Thymus (tissue), 11 donors: Measurements from ENCODE around the gene PATJ. TPM values are rescaled to one million over a fixed set of nuclear protein-coding genes. Genes with fewer than 3 reads are reported as not detected.

Experiments
- DNase-seq, 9 donors: peaks; one replicate each; pipeline ENCODE4 v3.0.0-alpha.2; 2013; ENCODE audit warnings: low spot score in 9 of 9, low read depth in 6 of 9, missing footprints in 1 of 9
- H3K27ac ChIP-seq, 2 donors: one replicate each; pipeline ENCODE4 v1.5.1; 2013; ENCODE audit warnings: control low read depth in 1 of 2, low read depth in 1 of 2, low read length in 1 of 2, mild to moderate bottlenecking in 1 of 2, moderate library complexity in 1 of 2
- H3K27me3 ChIP-seq, 2 donors: one replicate each; pipeline ENCODE4 v1.5.1; 2013; ENCODE audit warnings: low read length in 1 of 2; ENCODE audit not compliant: control insufficient read depth in 2 of 2, insufficient read depth in 1 of 2
- H3K36me3 ChIP-seq, 2 donors: one replicate each; pipeline ENCODE4 v1.5.1; 2013; ENCODE audit warnings: low read length in 1 of 2, mild to moderate bottlenecking in 1 of 2, moderate library complexity in 1 of 2; ENCODE audit not compliant: control insufficient read depth in 2 of 2, insufficient read depth in 2 of 2
- H3K4me1 ChIP-seq, 2 donors: one replicate each; pipeline ENCODE4 v1.5.1; 2013; ENCODE audit warnings: low read length in 2 of 2; ENCODE audit not compliant: control insufficient read depth in 2 of 2, insufficient read depth in 2 of 2
- H3K4me3 ChIP-seq, 2 donors: one replicate each; pipeline ENCODE4 v1.5.1; 2013; ENCODE audit warnings: low read length in 2 of 2, control low read depth in 1 of 2, mild to moderate bottlenecking in 1 of 2
- H3K9me3 ChIP-seq, 2 donors: one replicate each; pipeline ENCODE4 v1.5.1; 2013; ENCODE audit warnings: low read length in 1 of 2, mild to moderate bottlenecking in 1 of 2; ENCODE audit not compliant: control insufficient read depth in 2 of 2, insufficient read depth in 1 of 2
- WGBS: extraction: QIAGEN DNeasy Blood & Tissue Kit; methylation state at CpG from one replicate; pipeline ENCODE4 v1.1.7; 2013; 5-methylcytosine and 5-hydroxymethylcytosine counted together
- polyA plus RNA-seq: library from polyadenylated mRNA; stranded (reverse); fragments of 200-250 nt; gene quantifications from one replicate; pipeline ENCODE4 v1.2.3, GENCODE V29; 2013
- total RNA-seq: library from RNA; stranded (reverse); fragments of 120-200 nt; gene quantifications from one replicate; pipeline ENCODE4 v1.2.4, GENCODE V29; 2013
- donor health status: healthy.

The PATJ gene
- total and polyA plus RNA-seq, 2 donors: 8.6 to 12.4 TPM

GRCh38 chr1:61921435-61921834 lies 179.2 kb downstream of the PATJ start:
- no peaks in the 10 kb centered on the region for H3K4me1 ChIP-seq
- H3K27me3 ChIP-seq: no peaks in the 10 kb centered on the region
- no peak for DNase-seq
- H3K4me3 ChIP-seq: no peak overlapping the region
- H3K27ac ChIP-seq: no peak overlapping the region
- H3K36me3 ChIP-seq: no peaks in the 10 kb centered on the region
- H3K9me3 ChIP-seq: peaks cover 0 to 5% of the 10 kb centered on the region in 2 donors

DNA sequence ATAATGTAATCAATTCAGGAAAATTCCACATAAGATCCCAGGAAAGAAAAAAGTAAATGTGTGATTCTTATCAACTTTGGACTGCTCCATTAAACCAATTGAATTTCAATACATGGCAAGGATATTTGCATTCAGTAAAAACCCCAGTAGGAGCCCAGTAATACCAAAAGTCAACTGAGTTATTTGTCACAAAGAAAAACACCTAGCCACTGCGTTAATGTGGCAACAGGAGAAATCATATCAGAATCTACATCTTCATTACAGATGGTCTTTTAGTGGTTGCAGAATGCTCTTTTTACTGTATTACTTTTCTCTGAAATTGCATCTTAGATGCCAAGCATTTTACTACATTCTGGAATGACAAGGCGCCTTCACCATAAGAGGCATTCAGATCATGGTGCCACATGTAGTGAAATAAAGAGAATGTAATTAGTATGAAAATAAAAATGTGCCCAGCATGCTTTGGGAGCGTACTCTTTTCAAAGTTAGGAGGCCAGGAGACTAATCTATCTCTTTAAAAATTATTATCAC lies 180.7 kb downstream of the PATJ start:
- no peaks in the 10 kb centered on the region for H3K27me3 ChIP-seq
- WGBS: 98% methylated on average over 3 of the region's 3 CpGs
- H3K4me1 ChIP-seq: no peaks in the 10 kb centered on the region
- peaks cover 0 to 5% of the 10 kb centered on the region in 2 donors for H3K9me3 ChIP-seq
- H3K27ac ChIP-seq: no peak overlapping the region
- H3K36me3 ChIP-seq: no peaks in the 10 kb centered on the region
- no peak overlapping the region for H3K4me3 ChIP-seq
- DNase-seq: no peak

- 97% methylated on average over 1 of the region's 1 CpG for WGBS
- Histone ChIP-seq H3K9me3 (no peaks in the 10 kb centered on the region), H3K4me1 (no peaks in the 10 kb centered on the region), H3K27ac (no peak overlapping the region), H3K27me3 (no peaks in the 10 kb centered on the region), H3K4me3 (no peak overlapping the region), H3K36me3 (no peaks in the 10 kb centered on the region)
- no peak for DNase-seq
These were observed 183.5 kb downstream of the PATJ start for GRCh38 chr1:61925591-61926298.

- Histone ChIP-seq H3K27ac (no peak overlapping the region), H3K36me3 (no peaks in the 10 kb centered on the region), H3K4me3 (no peak overlapping the region), H3K9me3 (no peaks in the 10 kb centered on the region), H3K27me3 (no peaks in the 10 kb centered on the region), H3K4me1 (no peaks in the 10 kb centered on the region)
- 90% methylated on average over 3 of the region's 3 CpGs for WGBS
- DNase-seq: no peak
These were observed 184.3 kb downstream of the PATJ start for GRCh38 chr1:61926597-61926996.

- no peak overlapping the region for H3K4me3 ChIP-seq
- no peaks in the 10 kb centered on the region for H3K9me3 ChIP-seq
- H3K4me1 ChIP-seq: no peaks in the 10 kb centered on the region
- DNase-seq: no peak
- no peaks in the 10 kb centered on the region for H3K27me3 ChIP-seq
- 94% methylated on average over 5 of the region's 5 CpGs for WGBS
- H3K27ac ChIP-seq: no peak overlapping the region
- H3K36me3 ChIP-seq: no peaks in the 10 kb centered on the region
These were observed 187.9 kb downstream of the PATJ start for GRCh38 chr1:61930116-61930645.

GRCh38 chr1:61931587-61932279 lies 189.5 kb downstream of the PATJ start:
- no peaks in the 10 kb centered on the region for H3K9me3 ChIP-seq
- DNase-seq: no peak
- no peaks in the 10 kb centered on the region for H3K36me3 ChIP-seq
- no peak overlapping the region for H3K27ac ChIP-seq
- H3K27me3 ChIP-seq: no peaks in the 10 kb centered on the region
- no peaks in the 10 kb centered on the region for H3K4me1 ChIP-seq
- no peak overlapping the region for H3K4me3 ChIP-seq
- 97% methylated on average over 3 of the region's 3 CpGs for WGBS

DNA sequence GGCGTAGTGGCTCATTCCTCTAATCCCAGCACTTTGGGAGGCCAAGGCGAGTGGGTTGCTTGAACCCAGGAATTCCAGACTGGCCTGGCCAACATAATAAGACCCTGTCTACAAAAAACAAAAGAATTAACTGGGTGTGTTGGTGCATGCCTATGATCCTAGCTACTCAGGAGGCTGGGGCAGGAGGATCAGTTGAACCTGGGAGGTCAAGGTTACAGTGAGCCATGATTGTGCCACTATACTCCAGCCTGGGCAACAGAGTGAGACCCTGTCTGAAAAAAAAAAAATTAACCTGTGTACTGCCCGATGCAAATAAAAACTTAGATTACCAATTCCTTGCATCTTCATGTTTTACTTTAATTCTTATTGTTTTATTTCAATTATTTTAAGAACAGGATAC lies 193.2 kb downstream of the PATJ start:
- no peak for DNase-seq
- no peak overlapping the region for H3K27ac ChIP-seq
- H3K9me3 ChIP-seq: no peaks in the 10 kb centered on the region
- WGBS: 98% methylated on average over 3 of the region's 3 CpGs
- no peaks in the 10 kb centered on the region for H3K27me3 ChIP-seq
- H3K4me1 ChIP-seq: no peaks in the 10 kb centered on the region
- no peak overlapping the region for H3K4me3 ChIP-seq
- H3K36me3 ChIP-seq: no peaks in the 10 kb centered on the region

DNA sequence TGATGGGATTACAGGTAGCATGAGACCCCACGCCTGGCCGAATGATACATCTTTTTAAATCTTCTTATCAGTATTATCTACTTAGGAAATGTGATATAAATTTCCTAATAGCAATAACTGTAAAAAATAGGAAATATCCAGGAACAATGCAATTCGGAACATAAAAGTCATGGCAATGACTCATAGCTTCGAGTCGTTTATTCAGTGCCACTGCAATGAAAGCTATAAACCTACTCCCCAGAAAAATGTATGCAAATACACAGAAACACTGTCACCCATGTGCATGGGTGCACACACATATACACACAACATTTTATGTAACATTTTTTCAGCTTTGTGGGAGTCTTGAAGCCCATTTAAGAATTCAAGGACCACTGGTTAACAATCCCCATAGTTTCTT lies 194.6 kb downstream of the PATJ start:
- Histone ChIP-seq H3K9me3 (no peaks in the 10 kb centered on the region), H3K4me3 (no peak overlapping the region), H3K36me3 (no peaks in the 10 kb centered on the region), H3K27ac (no peak overlapping the region), H3K27me3 (no peaks in the 10 kb centered on the region), H3K4me1 (no peaks in the 10 kb centered on the region)
- WGBS: 87% methylated on average over 5 of the region's 5 CpGs
- DNase-seq: no peak

- H3K4me1 ChIP-seq: no peaks in the 10 kb centered on the region
- no peaks in the 10 kb centered on the region for H3K36me3 ChIP-seq
- DNase-seq: no peak
- H3K27ac ChIP-seq: no peak overlapping the region
- H3K27me3 ChIP-seq: no peaks in the 10 kb centered on the region
- no peak overlapping the region for H3K4me3 ChIP-seq
- no peaks in the 10 kb centered on the region for H3K9me3 ChIP-seq
These were observed 199.5 kb downstream of the PATJ start for GRCh38 chr1:61941794-61942193.
